CD14-positive monocyte (primary cell): ENCODE data around the gene UTS2B. TPM values are rescaled to one million over a fixed set of nuclear protein-coding genes. Genes with fewer than 3 reads are reported as not detected.

Experiments
- DNase-seq, 3 donors: peaks; one replicate each; pipeline ENCODE4 v3.0.0-alpha.2; 2011 to 2022
- H2AFZ ChIP-seq: 2 replicates; pipeline ENCODE4 v1.6.0; 2012; ENCODE audit warnings: mild to moderate bottlenecking, low read depth, low read length, inconsistent platforms; ENCODE audit not compliant: insufficient read depth, poor library complexity, severe bottlenecking
- H3K27ac ChIP-seq, 2 donors: 1 replicate in 1 of 2; 2 replicates in 1 of 2; pipeline ENCODE4 v1.5.1; 2012 to 2013; ENCODE audit warnings: low read length in 2 of 2, control low read depth in 1 of 2, inconsistent platforms in 1 of 2, low read depth in 1 of 2, mild to moderate bottlenecking in 1 of 2
- H3K27me3 ChIP-seq, 2 donors: one replicate each; pipeline versions ENCODE4 v1.6.0 to v1.6.1; 2011 to 2013; ENCODE audit warnings: low read length in 2 of 2; ENCODE audit not compliant: control insufficient read depth in 2 of 2, insufficient read depth in 2 of 2
- H3K36me3 ChIP-seq, 2 donors: replicated peaks in 1 of 2; 1 replicate in 1 of 2; 2 replicates in 1 of 2; pipeline versions ENCODE4 v1.5.1 to v1.6.1; 2012 to 2013; ENCODE audit warnings: low read length in 2 of 2, control low read depth in 1 of 2, inconsistent platforms in 1 of 2, mild to moderate bottlenecking in 1 of 2; ENCODE audit not compliant: insufficient read depth in 2 of 2, control insufficient read depth in 1 of 2
- H3K4me1 ChIP-seq, 2 donors: 1 replicate in 1 of 2; 2 replicates in 1 of 2; pipeline versions ENCODE4 v1.5.1 to v1.6.1; 2012 to 2013; ENCODE audit warnings: low read length in 2 of 2, control low read depth in 1 of 2, inconsistent platforms in 1 of 2, mild to moderate bottlenecking in 1 of 2, moderate library complexity in 1 of 2; ENCODE audit not compliant: insufficient read depth in 2 of 2, control insufficient read depth in 1 of 2
- H3K4me2 ChIP-seq: replicated peaks from 2 replicates; pipeline ENCODE3; 2012; ENCODE audit warnings: low read length, moderate library complexity, mild to moderate bottlenecking; ENCODE audit not compliant: poor library complexity, severe bottlenecking; ENCODE audit errors: extremely low read depth
- H3K4me3 ChIP-seq, 3 experiments: fragments of 200-600 bp in 1 of 3; sonication (generic) in 1 of 3; replicated peaks in 1 of 3; 1 replicate in 2 of 3; 2 replicates in 1 of 3; pipeline ENCODE4 v1.5.1; 2011 to 2013; ENCODE audit warnings: low read length in 3 of 3, mild to moderate bottlenecking in 3 of 3, control low read depth in 2 of 3, low read depth in 2 of 3, inconsistent platforms in 1 of 3, moderate library complexity in 1 of 3
- H3K79me2 ChIP-seq: 2 replicates; pipeline ENCODE4 v1.6.0; 2012; ENCODE audit warnings: mild to moderate bottlenecking, control low read depth, inconsistent platforms, low read length, moderate library complexity; ENCODE audit not compliant: insufficient read depth
- H3K9ac ChIP-seq: 2 replicates; pipeline ENCODE4 v1.6.0; 2017; ENCODE audit warnings: low read length, mild to moderate bottlenecking; ENCODE audit not compliant: insufficient read depth, poor library complexity, severe bottlenecking
- H3K9me3 ChIP-seq, 2 donors: replicated peaks in 1 of 2; 1 replicate in 1 of 2; 2 replicates in 1 of 2; pipeline versions ENCODE4 v1.5.1 to v1.6.1; 2012 to 2013; ENCODE audit warnings: low read length in 2 of 2, control low read depth in 1 of 2; ENCODE audit not compliant: control insufficient read depth in 1 of 2, insufficient read depth in 1 of 2
- H4K20me1 ChIP-seq: 2 replicates; pipeline ENCODE4 v1.6.0; 2012; ENCODE audit warnings: mild to moderate bottlenecking, low read length, control low read depth, moderate library complexity; ENCODE audit not compliant: insufficient read depth
- H3K27ac Mint-ChIP-seq, 7 donors: one replicate each; pipeline ENCODE4 v1.8.0; 2020; ENCODE audit warnings: mild to moderate bottlenecking in 7 of 7, mixed read lengths in 7 of 7, moderate library complexity in 6 of 7, inconsistent platforms in 2 of 7
- H3K27me3 Mint-ChIP-seq, 3 donors: one replicate each; pipeline ENCODE4 v1.8.0; 2021 to 2022; ENCODE audit warnings: low read depth in 3 of 3, mild to moderate bottlenecking in 3 of 3, mixed read lengths in 3 of 3, moderate library complexity in 3 of 3, inconsistent platforms in 1 of 3
- H3K36me3 Mint-ChIP-seq, 2 donors: one replicate each; pipeline ENCODE4 v1.8.0; 2020; ENCODE audit warnings: mixed read lengths in 2 of 2, inconsistent platforms in 1 of 2, mild to moderate bottlenecking in 1 of 2
- H3K4me1 Mint-ChIP-seq: one replicate; pipeline ENCODE4 v1.8.0; 2020; ENCODE audit warnings: mild to moderate bottlenecking, mixed read lengths
- H3K4me3 Mint-ChIP-seq, 2 donors: one replicate each; pipeline ENCODE4 v1.8.0; 2020; ENCODE audit warnings: mild to moderate bottlenecking in 2 of 2, mixed read lengths in 2 of 2, moderate library complexity in 1 of 2
- H3K9me3 Mint-ChIP-seq, 7 donors: one replicate each; pipeline ENCODE4 v1.8.0; 2020 to 2022; ENCODE audit warnings: mixed read lengths in 7 of 7, mild to moderate bottlenecking in 6 of 7, moderate library complexity in 6 of 7, inconsistent platforms in 2 of 7
- WGBS: methylation state at CpG from one replicate; pipeline ENCODE4 v1.1.5; 2013; ENCODE audit warnings: missing lambda C conversion rate; ENCODE audit not compliant: insufficient coverage; 5-methylcytosine and 5-hydroxymethylcytosine counted together
- intact Hi-C, 2 donors: fragments of 100-400 bp; cut with micrococcal nuclease; formaldehyde crosslinking; loops; one replicate each; pipeline versions ENCODE4 v1.15.0 to v1.15.1; 2023
- polyA plus RNA-seq, 3 donors: library from polyadenylated mRNA; depleted of rRNA in 1 of 3; unstranded in 2 of 3; stranded (reverse) in 1 of 3; fragments of 300-500 nt in 2 of 3; fragments of >200 nt in 1 of 3; fragmentation: Illumina TruSeq in 2 of 3; gene quantifications; 1 replicate in 2 of 3; 2 replicates in 1 of 3; pipeline ENCODE4 v1.2.3, GENCODE V29; 2012 to 2021
- TF ChIP-seq, protein P1 (sequence below): fragments of 200-600 bp; IDR thresholded peaks from one replicate; pipeline ENCODE4 v1.8.0; 2022; ENCODE audit warnings: antibody characterized with exemption, mild to moderate bottlenecking

UTS2B gene
- polyA plus RNA-seq, 3 donors: not detected

DNA sequence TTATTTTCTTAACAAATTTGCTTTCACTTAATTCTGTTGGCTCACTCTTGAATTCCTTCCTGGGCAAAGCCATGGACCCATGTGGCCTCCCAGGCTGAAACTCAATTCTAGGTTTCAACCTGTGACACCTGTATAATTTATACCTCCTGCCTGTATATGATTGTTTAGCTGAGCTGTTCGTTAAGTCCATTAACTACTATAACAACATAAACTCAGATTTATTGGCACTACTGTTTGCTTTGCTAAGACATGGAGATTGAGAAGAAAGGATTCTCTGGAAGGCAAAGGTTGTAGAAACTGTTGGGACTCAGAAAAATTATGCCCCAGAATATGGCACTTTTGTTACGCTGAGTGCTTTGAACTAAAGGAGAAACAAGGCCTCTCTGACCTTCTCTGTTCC lies 27.9 kb downstream of the UTS2B start:
- H3K4me1 ChIP-seq: peaks cover 0 to 4% of the 10 kb centered on the region in 2 donors
- Mint-ChIP-seq H3K27ac (no peak overlapping the region), H3K9me3 (peaks cover 0 to 4% (median 0%) of the 10 kb centered on the region in 7 donors), H3K27me3 (peaks cover 1 to 4% (median 1%) of the 10 kb centered on the region in 3 donors), H3K36me3 (no peaks in the 10 kb centered on the region), H3K4me1 (peaks cover 8% of the 10 kb centered on the region), H3K4me3 (no peak overlapping the region)
- no peaks in the 10 kb centered on the region for H3K27me3 ChIP-seq
- WGBS: no CpG with 5 or more reads among the region's 2 CpGs
- H3K36me3 ChIP-seq: no peaks in the 10 kb centered on the region
- no peaks in the 10 kb centered on the region for H4K20me1 ChIP-seq
- TF ChIP-seq, protein P1, sequence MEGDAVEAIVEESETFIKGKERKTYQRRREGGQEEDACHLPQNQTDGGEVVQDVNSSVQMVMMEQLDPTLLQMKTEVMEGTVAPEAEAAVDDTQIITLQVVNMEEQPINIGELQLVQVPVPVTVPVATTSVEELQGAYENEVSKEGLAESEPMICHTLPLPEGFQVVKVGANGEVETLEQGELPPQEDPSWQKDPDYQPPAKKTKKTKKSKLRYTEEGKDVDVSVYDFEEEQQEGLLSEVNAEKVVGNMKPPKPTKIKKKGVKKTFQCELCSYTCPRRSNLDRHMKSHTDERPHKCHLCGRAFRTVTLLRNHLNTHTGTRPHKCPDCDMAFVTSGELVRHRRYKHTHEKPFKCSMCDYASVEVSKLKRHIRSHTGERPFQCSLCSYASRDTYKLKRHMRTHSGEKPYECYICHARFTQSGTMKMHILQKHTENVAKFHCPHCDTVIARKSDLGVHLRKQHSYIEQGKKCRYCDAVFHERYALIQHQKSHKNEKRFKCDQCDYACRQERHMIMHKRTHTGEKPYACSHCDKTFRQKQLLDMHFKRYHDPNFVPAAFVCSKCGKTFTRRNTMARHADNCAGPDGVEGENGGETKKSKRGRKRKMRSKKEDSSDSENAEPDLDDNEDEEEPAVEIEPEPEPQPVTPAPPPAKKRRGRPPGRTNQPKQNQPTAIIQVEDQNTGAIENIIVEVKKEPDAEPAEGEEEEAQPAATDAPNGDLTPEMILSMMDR: no peak
- DNase-seq: no peak
- no peak overlapping the region for H3K27ac ChIP-seq
- no peak overlapping the region for H2AFZ ChIP-seq
- intact Hi-C loops: no loop called here
- no peaks in the 10 kb centered on the region for H3K79me2 ChIP-seq
- H3K9ac ChIP-seq: no peak overlapping the region
- H3K9me3 ChIP-seq: no peaks in the 10 kb centered on the region
- no peak overlapping the region for H3K4me2 ChIP-seq
- H3K4me3 ChIP-seq: no peak overlapping the region

GRCh38 chr3:191301782-191302411 lies 28.4 kb downstream of the UTS2B start:
- Histone ChIP-seq H3K79me2 (no peaks in the 10 kb centered on the region), H3K27ac (no peak overlapping the region), H3K4me2 (no peak overlapping the region), H3K9ac (no peak overlapping the region), H3K4me3 (no peak overlapping the region), H3K36me3 (no peaks in the 10 kb centered on the region), H4K20me1 (no peaks in the 10 kb centered on the region), H3K4me1 (peaks cover 0 to 4% of the 10 kb centered on the region in 2 donors), H2AFZ (no peak overlapping the region), H3K9me3 (no peaks in the 10 kb centered on the region), H3K27me3 (no peaks in the 10 kb centered on the region)
- DNase-seq: no peak
- Mint-ChIP-seq H3K9me3 (peaks cover 0 to 4% (median 0%) of the 10 kb centered on the region in 7 donors), H3K4me3 (no peak overlapping the region), H3K36me3 (no peaks in the 10 kb centered on the region), H3K27me3 (peaks cover 1 to 4% (median 1%) of the 10 kb centered on the region in 3 donors), H3K27ac (no peak overlapping the region), H3K4me1 (peaks cover 8% of the 10 kb centered on the region)
- TF ChIP-seq, protein P1: no peak
- intact Hi-C loops: no loop called here
- WGBS: no CpG with 5 or more reads among the region's 5 CpGs
